Stimulated activated naive CD4-positive, alpha-beta T cell treated with Interleukin-2 at 50 U/mL for 16 hours (primary cell): Measurements from ENCODE around the gene RIT1.
"Not testable (repeated sequence)": the region's sequence is repeated elsewhere in the genome, so short reads cannot be mapped to it uniquely, and the experiment has no call there.

Source experiments
- DNase-seq: peaks from one replicate; lab custom pipeline; 2025; lab: John Stamatoyannopoulos, UW

Gene RIT1

DNA sequence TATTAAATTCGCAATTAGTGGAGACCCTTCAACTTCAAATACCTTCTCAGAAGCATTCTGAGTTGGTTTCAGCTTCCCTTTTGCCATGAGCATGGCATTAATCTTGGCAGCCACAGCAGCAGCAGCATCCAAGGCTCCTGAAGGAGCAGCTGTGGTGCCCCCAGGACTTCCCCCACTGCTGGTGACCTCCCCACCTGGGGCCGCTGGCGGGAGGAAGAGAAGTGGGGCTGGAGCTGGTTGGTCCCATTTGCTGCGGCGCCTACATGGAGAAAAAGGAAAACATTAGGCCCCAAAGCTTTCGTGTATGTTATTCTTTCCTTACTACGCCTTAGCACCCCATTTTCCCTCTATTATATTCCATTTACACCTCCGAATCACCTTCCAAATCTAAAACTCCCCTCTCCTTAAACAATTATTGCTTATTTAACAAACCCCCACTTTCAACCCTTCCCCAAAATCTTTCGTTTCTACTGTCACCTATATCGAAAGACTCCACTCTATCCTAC, 22.5 kb upstream of the RIT1 start:
- no peak for DNase-seq

DNA sequence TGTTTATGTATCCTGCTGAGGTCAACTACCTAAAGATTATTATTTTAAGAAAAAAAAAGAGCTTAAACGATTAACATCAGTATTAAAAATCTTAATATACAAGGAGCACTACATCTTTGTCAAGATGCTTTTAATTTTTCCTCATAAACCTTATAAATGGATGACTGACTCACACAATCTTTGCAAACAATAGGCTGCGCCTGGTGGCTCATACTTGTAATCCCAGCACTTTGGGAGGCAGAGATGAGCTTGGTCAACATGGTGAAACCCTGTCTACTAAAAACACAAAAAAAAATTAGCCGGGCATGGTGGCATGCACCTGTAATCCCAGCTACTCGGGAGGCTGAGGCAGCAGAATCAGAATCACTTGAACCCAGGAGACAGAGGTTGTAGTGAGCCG, 21.3 kb upstream of the RIT1 start:
- no peak for DNase-seq

DNA sequence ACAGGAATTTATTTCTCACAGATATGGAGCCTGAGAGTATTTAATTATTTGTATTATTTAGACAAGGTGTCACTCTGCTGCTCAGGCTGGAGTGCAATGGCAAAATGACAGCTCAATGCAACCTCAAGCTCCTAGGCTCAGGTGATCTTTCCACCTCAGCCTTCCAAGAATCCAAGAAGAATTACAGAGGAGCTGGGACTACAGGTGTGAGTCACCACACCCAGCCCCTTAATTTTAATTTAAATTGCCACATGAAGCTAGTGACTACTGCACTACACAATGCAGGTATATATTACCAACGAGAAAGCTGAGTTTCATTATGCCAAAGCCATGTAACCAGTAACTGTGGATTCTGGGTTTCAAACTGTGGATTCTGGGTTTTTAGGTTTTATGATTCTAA, 20.9 kb upstream of the RIT1 start:
- DNase-seq = no peak

- no peak for DNase-seq
These were observed 20.3 kb upstream of the RIT1 start for GRCh38 chr1:155931332-155932038.

DNA sequence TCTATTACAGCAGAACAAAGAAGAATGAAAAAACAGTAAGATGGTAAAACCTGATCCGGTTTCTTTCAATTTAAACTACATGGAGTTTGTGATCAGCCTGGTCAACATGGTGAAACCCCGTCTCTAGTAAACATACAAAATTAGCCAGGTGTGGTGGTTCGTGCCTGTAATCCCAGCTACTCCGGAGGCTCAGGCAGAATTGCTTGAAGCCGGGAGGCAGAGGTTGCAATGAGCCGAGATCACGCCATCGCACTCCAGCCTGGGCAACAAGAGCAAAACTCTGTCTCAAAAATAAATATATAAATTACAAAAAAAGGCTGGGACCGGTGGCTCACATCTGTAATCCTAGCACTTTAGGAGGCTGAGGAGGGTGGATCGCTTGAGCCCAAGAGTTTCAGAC, 19.6 kb upstream of the RIT1 start:
- DNase-seq = not testable (repeated sequence)

- DNase-seq = no peak
These were observed 17.9 kb upstream of the RIT1 start for GRCh38 chr1:155929057-155929456.

- no peak for DNase-seq
These were observed 14.4 kb upstream of the RIT1 start for GRCh38 chr1:155925506-155925905.

DNA sequence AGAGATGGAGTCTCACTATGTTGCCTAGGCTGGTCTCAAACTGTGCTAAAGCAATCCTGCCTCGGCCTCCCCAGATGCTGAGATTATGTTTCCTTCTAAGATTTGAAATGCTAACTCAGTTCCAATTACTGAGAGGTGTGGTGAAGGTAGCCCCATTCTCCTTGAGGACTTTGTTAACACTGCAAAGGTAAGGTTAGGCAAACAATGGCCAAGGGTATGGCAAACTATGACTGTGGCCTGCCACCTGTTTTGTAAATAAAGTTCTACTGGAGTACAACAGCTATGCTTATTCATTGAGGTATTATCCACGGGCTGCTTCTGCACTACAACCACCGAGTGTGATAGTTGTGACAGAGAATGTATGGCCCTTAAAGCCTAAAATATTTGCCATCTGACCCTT, 9.6 kb upstream of the RIT1 start:
- no peak for DNase-seq

GRCh38 chr1:155919801-155920200, 8.7 kb upstream of the RIT1 start:
- no peak for DNase-seq

DNA sequence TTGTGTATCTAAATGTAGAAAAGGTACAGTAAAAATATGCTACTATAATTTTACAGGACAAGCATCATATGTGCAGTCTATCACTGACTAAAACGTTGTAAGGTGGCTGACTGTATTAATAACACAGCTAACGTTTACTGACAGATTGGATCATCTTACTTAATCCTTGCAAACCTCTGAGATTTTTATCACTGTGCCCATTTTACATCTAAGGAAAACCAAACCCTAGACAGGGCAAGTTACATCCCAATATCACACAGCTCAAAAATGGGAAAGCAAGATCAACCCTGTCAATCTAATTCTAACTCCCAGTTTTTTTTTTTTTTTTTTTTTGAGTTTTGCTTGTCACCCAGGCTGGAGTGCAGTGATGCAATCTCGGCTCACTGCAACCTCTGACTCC, 7.5 kb upstream of the RIT1 start:
- no peak for DNase-seq

- DNase-seq = no peak
These were observed 3.0 kb upstream of the RIT1 start for GRCh38 chr1:155913969-155914757.

GRCh38 chr1:155912056-155912536, 947 bp upstream of the RIT1 start:
- DNase-seq = no peak

DNA sequence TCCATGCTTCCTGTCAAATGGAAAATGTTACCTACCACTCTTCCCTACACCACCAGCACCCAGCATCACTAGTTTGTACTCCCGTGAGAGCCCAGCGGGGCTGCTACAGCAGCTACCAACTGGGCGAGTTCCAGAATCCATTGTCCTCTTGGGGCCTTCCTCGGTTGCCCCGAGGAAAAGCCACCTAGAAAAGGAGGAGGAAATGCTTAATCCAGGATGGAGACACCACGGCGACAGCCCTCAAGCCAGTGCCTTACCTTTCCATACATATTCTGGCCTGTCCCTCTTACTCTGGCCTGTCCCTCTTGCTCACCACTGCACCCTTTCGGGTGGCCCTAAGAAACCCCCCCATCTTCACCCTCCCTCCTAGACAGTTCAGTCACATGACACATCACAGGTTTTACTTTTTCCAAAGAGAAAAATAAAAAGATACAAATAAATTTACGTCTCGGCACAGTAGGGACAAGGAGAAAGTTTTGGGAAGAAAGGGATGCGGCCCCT, 478 bp downstream of the RIT1 start:
- DNase-seq = no peak

DNA sequence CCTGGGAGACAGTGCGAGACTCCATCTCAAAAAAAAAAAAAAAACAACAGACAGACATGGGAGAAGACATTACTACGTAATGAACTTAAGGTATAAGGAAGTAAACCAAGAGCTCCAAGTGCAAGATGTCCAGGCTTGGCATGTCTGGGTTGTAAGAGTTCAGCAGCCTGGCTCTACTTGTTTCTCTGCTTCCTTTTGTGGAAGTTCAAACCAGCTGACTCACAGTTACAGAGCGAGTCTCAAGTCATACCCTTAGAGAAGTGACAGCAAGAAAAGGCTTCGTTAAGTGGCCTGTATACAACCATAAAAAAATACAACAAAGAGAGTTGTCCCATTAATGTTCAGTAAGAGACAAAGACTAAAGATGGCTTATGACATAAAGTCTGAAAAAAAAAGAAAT, 1.3 kb downstream of the RIT1 start:
- no peak for DNase-seq

GRCh38 chr1:155904261-155904660, 6.9 kb downstream of the RIT1 start:
- DNase-seq = no peak

- DNase-seq = no peak
These were observed 11.0 kb downstream of the RIT1 start for GRCh38 chr1:155900161-155900560.

GRCh38 chr1:155899683-155900082, 11.5 kb downstream of the RIT1 start:
- DNase-seq = no peak

DNA sequence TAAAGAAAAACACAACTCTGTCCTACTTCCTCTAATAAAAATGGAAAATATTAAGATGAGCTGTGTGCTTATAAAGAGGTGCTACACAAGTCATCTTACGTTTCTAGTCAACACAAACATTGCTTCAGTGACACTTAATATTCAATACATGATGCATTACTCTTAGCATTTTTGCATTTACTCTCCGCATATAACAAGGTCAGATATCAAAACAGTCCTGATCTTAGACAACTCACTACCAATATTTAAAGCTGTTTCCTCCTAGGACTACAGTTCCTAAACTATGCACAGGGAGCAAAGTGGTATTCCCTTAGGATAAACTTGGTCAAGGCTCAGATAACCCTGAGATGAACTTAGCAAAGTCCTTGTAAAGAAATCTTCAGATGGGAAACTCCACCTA, 12.3 kb downstream of the RIT1 start:
- DNase-seq = no peak

DNA sequence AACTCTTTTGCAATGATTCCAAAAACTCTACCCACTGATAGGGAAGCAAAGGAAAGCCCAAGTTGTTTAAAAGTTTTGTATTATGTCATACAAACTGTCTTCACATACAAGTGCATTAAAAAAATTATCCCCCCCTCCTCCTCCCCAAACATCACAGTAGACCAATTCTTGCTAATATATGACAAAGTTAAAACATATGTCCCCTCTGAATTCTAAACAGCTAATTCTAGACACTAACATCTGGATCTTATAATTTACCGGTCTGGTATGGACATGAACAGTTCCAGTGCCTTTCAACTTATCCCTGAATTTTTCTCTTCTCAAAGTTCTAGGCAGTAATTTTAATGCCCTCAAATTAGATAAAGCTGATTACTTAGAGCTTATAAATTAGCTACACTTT, 13.4 kb downstream of the RIT1 start:
- no peak for DNase-seq

- DNase-seq = not testable (repeated sequence)
These were observed 14.7 kb downstream of the RIT1 start for GRCh38 chr1:155896476-155896875.

DNA sequence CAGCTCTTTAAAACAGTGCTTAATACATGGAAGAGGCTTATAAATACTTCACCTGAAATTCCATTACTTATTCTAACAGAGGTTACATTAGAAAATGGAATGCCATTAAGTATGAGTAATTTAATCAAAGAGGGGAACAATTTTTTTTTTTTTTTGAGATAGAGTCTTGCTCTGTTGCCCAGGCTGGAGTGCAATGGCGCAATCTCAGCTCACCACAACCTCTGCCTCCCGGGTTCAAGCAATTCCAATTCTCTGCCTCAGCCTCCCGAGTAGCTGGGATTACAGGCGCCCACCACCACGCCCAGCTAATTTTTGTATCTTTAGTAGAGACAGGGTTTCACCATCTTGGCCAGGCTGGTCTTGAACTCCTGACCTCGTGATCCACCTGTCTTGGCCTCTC, 15.5 kb downstream of the RIT1 start:
- not testable (repeated sequence) for DNase-seq

DNA sequence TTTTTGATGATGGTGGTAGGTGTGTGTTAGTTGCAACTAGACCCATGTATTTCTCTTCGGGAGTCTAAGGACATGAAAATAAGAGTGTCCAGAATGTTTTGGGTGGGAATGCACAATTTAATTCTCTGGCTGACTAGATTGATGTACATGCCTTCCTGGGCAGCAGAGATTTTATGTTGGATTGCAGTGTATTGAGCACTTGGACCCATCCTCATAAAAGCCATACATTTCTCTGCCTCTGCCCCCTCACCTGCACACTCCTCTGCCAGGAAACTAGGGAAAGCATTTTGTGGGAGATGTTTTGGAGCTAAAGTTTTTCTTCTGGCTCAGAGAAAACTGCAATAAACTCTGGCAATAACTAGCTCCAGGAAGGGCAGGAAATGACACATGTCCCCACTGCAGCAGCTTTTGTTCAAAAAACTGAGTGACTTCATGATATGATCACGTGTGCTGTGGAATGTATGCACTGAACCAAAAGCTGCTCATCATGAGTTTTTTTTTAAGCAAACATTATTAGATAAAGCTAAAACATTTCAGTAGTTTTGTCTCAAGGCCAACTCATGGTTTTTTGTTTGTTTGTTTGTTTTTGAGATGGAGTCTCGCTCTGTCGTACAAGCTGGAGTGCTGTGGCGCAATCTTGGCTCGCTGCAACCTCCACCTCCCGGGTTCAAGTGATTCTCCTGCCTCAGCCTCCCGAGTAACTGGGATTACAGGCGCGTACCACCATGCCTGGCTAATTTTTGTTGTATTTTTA, 17.6 kb downstream of the RIT1 start:
- no peak for DNase-seq
